AG20443 (cell line): ENCODE results near the gene KIF5A.
"Not testable (repeated sequence)": the region's sequence is repeated elsewhere in the genome, so short reads cannot be mapped to it uniquely, and the experiment has no call there.

Experiments
- DNase-seq: peaks from one replicate; pipeline ENCODE4 v3.0.0; 2012; ENCODE audit warnings: low spot score, mixed read lengths

KIF5A gene

DNA sequence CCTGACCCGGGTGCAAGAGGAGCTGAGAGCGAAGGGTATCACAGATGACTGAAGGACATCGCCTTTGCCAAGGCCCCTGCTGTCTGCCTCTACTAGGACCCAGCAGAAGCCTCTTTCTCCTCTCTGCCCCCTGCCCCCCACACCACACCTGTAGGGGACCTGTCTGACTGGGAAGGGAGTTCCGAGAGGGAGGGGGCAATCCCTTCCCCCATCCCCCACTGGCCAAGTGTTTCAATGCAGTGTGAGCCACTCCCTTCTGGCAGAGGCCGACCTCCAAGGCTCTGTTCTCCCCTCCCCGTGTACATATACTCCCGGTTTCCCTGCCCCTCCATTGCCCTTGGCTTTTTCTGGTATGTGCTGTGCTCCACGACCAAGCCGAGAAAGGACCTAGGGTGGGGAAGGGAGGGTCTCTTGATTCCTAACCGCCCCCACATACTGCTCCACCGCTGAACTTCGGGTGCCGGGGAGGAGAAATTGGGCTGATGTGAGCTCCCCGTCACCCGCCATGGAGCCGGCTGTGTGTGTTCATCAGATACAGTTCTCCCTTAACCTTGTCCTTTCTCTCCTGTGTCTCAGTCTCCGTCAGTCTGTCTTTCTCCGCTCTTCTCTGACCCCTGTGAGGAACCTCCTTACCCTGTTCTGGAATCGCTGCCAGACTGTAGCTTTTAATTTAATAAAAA, 59.4 kb downstream of the KIF5A start:
- no peak for DNase-seq

DNA sequence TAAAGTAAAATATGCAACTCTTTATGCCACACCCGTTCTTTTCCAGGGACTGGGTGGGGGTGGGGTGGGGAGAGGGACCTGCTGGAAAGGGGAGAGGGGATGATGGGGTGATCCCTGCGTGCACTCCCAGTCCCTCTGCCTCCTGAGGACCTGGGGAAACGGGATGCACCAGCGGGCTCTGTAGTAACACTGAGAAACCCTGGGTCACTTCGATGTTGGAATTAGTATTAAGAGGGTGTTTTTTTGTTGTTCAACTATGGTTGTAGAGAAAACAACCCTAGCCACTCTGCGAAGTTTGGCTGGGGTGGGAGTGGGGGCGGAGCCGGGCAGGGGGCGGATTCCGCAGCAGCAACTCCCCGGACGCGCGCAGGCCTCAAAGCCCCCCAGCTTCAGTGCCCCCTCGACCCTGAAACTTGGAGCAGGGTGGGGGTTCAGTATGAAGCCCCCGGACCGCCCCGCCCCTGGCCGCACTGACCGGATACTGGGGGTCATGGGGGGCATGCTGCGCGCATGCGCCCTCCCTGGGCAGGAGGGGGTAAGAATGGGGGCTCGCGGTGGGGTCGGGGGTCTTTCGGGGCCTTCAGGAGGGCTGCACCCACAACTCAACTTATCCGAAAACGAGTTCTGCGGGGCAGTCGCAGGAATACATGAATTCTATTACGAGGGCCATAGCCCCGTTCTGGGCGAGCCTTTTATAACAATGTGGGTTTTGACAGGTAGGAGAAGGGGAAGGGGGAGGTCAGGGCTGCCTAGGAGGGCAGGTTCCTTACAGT, 60.1 kb downstream of the KIF5A start:
- no peak for DNase-seq

DNA sequence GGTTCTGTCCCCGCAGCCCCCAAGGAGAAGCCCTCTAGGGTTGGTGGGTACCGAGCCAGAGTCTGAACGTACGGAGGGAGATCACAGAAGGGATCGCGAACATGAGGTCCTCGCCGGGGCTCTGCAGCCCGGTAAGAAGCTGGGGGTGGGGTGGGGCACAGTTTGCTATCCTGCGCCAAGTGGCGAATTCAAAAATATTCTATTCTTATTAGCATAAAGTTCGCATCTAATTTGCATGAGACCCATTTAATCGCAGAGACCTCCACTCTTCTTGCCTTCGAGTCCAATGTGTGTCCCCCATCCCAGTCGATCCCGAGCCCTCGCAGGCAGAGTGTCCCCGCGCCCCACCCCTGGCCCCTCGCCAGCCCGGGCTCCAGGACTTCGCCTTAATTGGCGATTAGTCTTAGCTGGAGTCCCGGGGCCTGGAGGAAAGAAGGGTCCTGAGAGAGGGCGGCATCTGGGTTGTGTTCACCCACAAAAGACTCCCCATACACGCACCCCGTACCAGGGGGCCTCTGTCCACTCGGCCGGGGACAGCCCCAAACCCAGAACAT, 60.8 kb downstream of the KIF5A start:
- DNase-seq: peak; percentile 35

DNA sequence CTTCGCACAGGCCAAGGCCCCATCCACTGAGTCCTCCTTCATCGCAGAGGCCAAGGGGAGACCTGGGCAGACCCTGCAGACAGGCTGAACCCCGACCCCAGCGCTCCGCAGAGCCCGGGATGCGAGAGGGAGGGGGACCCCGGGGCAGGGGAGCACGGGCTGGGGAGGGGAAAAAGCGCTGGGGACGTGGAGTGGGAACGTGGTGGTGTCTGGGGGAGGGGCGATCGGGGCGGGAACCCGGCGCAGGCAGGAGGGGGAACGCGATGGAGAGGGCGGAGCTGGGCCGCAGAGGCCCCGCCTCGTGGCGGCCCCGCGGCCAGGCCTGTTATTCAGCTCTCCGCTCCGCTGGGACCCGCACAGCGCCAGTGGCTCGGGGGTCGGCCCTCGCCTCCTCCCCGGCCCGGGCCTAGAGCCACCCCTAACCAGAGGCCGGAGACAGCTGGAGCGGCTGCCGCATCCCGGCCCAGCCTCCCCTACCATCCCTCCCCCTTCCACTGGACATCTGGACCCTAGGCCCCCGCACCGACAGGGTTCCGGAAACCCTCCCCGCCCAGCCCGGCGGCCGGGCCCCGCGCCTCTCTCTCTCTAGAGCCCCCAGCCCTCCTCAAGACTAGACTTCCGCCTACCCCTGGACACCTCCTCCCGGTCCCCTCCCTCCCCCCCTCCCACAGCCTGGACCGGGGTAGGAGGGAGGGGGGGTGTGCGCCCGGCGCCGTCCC, 61.4 kb downstream of the KIF5A start, which contains the start of gene ARHGEF25:
Gene ARHGEF25 (plus strand): TSS at position 328 of the 719 bp plus-strand sequence. CDS start 460 bp downstream, outside the sequence.
- peak; percentile 95 for DNase-seq

DNA sequence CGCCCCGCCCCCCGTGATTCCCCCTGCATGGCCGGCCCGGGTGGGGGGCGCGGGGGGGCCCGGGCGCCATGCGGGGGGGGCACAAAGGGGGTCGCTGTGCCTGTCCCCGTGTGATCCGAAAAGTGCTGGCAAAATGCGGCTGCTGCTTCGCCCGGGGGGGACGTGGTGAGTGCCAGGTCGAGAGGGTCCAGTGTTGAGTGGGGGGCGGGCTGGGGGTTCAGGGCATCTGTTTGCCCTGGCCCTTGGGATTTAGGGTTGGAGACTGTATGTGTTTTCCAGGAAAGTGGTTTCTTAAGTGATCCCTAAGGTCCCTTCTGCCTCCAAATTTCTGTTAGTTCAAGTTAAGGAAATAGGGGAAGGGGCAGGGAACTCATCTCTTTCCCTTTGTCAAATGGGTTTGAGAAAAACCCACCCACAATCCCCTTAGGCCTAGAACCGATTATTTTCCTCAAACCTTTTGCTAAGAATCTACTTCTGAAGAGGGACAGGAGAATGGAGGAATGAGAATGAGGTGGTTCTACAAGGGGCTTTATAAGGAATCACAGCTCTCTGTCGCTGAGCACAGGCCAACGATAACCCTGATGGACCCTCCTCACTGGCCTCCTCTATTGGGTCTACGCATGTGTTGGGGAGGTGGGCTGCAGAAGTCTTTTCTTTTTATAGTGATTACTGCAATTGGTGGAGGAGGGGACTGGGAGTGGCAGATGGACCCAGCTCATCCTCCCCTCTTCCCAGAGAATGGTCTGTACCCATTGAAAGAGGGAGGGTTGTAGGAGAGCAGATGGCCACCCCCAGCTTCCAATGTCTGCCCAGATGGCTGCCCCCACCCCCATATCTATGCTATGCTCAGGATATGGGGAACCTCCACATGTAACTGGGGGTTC, 62.2 kb downstream of the KIF5A start:
- DNase-seq: no peak

DNA sequence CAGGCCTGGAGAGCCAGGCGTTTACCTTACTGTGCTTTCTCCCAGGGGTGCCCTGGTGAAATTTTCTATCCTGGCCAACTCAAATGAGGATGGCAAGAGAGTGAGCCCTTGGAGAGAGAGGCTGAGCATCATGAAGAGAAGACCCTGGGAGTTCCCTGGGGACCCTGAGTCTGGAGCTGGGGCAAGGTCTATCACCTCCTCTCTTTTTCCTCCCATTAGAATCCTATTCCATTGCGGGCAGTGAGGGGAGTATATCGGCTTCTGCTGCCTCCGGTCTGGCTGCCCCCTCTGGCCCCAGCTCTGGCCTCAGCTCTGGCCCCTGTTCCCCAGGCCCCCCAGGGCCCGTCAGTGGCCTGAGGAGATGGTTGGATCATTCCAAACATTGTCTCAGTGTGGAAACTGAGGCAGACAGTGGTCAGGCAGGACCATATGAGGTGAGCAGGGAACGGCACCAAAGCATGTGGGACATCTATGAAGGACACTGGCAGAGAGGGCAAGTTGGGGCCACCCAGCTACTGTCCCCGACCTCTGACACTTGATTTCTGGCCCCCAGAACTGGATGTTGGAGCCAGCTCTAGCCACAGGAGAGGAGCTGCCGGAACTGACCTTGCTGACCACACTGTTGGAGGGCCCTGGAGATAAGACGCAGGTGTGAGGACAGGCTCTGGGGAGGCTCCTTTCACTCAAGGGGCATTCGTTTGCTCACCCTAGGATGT, 63.0 kb downstream of the KIF5A start:
- DNase-seq: no peak

DNA sequence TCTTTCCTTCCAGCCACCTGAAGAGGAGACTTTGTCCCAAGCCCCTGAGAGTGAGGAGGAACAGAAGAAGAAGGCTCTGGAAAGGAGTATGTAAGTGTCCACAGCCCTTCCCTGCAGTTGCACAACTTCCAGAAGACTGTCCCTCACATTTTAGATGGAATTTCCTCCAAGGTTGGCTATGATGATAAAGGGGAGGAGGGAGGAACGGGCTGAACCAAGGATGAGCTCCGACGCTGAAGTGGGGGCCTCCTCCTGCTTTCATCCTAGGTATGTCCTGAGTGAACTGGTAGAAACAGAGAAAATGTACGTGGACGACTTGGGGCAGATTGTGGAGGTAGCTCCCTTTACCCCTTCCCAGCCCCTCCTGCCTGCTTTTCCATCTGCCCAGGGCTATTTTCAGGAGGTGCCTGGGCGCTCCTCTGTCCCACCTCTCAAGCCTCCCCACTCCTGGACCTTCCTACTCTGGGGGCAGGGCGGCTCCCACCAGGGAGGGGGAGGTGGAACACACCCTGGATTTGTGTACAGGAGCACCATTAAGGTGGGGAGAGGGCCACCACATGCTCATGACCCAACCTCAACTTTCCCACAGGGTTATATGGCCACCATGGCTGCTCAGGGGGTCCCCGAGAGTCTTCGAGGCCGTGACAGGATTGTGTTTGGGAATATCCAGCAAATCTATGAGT, 63.7 kb downstream of the KIF5A start:
- DNase-seq: no peak

DNA sequence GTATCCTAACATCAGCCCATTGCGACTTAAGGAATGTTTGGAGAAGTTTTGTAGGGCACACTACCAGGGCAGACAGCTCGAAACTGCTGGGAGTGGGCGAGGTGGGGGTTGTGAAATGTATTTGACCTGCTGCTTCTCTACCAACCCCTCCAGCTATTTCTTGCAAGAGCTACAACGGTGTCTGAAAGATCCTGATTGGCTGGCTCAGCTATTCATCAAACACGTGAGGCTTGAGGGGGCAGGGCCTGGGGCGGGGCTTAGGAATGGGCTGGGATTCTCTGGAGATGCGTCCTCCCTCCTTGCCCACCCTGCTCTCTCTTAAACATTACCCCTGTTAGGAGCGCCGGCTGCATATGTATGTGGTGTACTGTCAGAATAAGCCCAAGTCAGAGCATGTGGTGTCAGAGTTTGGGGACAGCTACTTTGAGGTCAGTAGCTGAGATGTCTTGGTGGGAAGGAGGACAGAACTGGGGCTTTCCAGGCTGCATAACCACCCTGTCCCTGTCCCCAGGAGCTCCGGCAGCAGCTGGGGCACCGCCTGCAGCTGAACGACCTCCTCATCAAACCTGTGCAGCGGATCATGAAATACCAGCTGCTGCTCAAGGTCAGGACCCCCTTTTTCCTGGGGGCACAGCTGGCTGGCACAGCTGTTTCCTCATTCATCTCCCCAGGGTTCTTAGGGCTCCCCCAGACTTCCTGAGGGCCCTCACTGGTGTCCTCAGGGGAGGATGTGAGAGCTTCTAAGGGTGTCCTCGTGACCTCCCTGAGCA, 64.5 kb downstream of the KIF5A start:
- peak; percentile 62 for DNase-seq

DNA sequence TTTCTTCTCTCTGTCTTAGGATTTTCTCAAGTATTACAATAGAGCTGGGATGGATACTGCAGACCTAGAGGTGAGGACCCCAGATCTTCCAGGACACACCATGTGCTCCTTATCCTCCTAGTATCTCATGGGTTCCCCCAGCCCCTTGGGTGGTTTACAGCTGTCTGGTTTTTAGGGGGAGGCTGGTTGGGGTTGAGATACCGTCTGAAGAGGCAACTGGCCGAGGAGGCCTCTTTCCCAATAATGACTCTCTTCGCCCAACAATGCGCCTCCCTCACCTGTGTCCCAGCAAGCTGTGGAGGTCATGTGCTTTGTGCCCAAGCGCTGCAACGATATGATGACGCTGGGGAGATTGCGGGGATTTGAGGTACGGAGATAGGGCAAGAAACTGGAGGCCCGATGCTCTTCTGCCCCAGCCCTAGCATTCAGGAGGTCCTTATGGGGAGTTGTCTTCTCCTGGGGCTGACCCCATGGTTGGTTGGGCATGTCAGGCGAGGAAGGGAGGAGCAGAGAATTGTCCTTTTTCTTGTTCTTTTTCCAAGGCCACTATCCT, 65.2 kb downstream of the KIF5A start:
- DNase-seq: no peak

DNA sequence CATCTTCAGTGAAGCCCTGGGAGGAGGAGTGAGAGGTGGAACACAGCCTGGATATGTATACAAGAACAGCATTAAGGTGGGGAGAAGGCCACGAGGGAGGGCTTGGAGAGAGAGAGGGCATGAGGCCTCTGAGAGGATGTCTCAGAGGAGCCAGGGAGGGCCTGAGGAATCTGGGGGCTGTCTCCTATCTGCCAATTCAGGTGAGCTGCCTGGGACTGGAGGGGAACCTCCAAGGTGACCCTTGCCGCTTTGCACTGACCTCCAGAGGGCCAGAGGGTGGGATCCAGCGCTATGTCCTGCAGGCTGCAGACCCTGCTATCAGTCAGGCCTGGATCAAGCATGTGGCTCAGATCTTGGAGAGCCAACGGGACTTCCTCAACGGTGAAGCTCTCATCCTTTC, 65.8 kb downstream of the KIF5A start:
- DNase-seq: no peak

DNA sequence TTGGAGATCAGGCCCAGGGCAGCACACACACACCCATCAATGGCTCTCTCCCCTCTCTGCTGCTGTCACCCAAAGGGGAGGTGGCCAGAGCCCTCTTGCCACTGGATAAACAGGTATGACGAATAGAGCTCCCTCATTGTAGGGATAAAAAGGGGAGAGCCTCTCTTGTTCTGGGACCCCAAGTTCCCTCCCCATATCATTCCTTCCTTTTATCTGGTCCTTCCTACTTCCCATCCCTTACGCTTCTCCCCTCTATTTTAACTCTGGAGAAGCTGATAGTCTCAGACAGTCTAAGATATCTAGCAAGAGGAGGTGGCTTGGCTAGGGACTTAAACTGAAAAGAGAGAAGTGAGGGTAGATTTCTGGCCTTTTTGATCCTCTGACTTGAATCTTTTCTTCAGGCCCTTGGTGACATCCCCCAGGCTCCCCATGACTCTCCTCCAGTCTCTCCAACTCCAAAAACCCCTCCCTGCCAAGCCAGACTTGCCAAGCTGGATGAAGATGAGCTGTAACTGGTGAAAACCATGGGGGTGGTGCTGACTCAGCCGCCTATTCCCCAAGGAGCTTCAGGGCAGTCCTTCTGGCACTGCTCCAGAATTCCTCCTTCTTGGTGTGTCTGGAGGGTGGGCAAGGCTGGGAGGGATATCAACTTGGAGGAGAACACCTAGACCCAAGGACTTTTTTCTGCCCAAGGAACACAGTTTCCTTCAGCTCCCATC, 66.7 kb downstream of the KIF5A start:
- peak; percentile 42 for DNase-seq

DNA sequence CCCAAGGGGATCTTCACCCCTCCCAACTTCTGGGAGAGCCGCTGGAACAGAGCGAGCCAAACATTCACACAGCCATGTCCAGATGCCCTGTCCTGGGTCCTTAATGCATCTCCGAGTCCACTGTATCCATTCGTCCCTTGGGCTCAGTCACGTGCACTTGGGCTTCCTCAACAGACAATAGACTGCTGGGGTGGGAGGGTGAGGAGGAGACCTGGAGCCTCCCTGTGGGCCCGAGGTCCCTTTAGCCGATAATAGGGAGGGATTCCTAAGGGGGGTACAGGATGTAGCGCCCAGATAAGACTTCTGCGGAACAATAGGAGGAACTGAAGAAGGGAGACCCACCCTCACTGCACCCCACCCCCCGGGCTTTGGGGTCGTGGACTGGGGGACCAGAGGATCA, 68.1 kb downstream of the KIF5A start:
- no peak for DNase-seq

DNA sequence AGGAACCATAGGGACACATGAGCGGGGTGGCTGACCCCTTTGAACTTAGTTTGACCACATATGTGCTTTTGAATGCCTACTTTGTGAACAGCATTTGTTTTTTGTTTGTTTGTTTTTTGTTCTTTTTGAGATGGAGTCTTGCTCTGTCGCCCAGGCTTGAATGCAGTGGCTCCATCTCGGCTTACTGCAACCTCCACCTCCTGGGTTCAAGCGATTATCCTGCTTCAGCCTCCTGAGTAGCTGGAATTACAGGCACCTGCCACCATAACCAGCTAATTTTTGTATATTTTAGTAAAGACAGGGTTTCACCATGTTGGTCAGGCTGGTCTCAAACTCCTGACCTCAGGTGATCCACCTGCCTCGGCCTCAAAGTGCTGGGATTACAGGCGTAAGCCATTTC, 68.6 kb downstream of the KIF5A start:
- not testable (repeated sequence) for DNase-seq

DNA sequence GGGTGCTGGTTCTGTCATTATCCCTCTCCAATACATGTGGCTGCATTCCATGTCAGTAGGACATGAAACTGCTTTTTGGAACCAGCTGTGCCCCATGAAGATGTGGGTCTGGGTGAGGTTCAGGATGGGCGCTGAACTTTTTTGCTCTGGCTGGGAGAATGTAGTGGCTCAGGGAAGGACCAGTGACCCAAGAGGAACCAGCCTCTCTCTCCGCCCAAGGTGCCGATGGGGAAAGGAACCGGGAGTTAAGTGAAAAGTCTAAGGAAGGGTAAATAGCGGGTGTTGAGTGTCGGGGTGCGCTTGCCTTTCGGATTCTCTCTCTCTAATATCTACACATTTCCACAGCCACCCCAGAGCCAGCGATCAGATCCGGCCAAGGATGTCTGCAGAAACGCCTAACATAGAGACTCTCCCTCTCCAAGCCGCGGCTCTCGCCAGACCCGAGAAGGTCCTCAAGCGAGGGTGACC, 69.2 kb downstream of the KIF5A start:
- no peak for DNase-seq

DNA sequence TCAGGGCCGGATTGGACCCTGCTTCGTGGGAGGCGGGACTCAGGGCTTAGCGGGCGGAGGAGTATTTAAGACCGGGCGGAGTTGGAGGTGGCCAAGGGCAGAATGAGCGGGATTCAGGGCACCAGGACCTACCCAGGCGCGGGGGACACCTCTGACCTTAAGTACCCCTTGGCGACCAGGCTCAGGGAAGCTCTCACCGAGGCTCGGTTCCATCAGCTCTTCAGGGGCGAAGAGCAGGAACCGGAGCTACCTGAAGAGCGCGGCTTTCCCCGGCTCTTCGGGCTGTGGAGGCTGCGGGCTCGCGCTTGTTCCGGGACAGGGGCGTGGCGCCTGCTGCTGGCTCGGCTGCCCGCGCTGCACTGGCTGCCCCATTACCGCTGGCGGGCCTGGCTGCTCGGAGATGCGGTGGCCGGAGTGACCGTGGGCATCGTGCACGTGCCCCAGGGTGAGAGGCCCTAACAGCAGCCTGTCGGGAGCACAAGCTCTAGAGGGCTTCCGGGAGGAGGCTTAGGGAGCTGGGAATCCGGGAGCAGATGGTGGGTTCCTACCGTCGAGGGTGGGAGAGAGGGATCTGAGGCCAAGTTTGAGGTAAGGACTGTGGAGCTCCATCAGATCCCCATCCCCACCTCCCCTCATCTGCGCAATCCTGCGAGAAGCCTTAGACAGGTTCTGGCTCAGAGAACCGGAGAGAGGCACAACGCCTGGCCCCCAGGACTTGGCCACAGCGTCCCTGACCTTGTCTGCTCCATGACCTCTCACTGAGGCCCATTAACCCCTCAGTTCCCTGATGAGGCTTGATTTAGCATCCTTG, 69.8 kb downstream of the KIF5A start:
- DNase-seq: no peak

DNA sequence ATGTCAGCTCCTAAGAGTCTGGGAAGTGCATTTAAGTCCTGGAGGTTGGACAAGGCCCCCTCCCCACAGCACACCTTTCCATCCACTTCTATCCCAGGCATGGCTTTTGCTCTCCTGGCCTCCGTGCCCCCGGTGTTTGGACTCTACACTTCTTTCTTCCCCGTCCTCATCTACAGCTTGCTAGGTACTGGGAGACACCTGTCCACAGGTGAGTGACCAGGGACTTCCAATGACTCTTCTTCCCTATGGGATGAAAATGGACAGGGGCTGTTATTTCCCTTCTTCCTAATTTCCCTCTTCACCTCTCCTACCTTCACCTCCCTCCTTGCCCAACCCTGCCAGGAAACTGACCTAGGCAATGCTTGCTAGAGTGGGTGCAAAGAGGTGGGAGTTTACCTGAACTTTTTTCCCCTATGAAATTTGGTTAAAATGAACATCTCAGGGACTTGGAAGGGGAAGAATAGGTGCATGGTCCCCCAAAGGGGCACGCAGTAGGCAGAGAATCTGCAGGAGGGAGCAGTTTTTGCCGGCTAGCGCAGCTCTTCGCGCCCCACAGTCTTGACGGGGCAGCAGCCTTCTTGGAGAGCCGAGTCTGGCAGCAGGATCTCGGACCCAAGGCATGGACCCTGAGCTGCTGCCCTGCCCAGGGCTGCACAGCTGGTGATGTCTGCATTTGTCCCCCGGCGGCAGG, 70.5 kb downstream of the KIF5A start:
- DNase-seq: no peak

DNA sequence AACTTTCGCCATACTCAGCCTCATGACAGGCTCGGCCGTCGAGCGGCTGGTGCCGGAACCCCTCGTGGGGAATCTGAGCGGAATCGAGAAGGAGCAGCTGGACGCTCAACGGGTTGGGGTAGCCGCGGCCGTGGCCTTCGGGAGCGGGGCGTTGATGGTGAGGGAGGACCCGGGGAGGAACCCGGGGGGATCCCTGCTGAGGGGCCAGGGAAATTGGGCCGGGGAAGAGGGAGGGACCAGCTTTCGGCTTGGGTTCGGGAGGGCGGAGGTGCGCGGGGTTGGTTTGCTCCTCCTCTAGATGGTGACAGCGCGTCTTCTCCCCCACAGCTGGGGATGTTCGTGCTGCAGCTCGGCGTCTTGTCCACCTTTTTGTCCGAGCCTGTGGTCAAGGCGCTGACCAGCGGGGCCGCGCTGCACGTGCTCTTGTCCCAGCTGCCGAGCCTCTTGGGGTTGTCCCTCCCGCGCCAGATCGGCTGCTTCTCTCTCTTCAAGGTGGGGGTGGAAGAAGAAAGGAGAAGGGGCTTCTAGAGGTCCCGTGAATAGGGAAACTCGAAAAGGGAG, 71.2 kb downstream of the KIF5A start:
- peak; percentile 52 for DNase-seq
